ENCODE measurements around the gene DCAF17.

Gene DCAF17

DNA sequence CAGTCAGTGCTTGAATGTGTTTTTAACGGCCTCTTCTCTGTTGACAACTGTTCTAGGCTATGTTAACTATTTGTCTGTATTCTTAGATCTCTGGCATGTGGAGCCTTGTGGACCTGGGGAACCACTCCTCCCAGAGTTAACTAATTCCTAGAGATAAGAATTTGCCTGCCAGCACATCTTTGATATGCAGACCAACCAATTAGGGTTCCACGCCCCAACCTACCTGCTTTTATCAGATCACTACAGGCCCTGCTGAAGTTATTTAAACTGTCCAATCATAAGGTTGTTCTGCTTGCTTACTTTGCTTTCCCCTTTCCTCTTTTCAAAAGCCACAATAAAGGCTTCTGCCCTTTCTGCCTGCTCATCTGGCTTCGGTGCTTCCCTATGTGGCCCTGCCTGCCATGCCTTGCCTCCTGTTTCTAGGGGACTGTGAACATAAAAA lies 79.7 kb downstream of the DCAF17 start:
- Histone ChIP-seq H3K27me3 (ENCODE audit: insufficient read depth, low read length, poor library complexity) (no peaks in the 10 kb centered on the region), H3K9me3 (ENCODE audit: insufficient read depth, low read length, severe bottlenecking) (no peaks in the 10 kb centered on the region), H3K9ac (ENCODE audit: low read depth, low read length) (no peak overlapping the region), H3K36me3 (ENCODE audit: insufficient read depth, low read length) (no peaks in the 10 kb centered on the region), H3K4me3 (ENCODE audit: low read depth in 1 of 2, low read length in 2 of 2) (no peak overlapping the region), H3K27ac (ENCODE audit: low read length) (no peak overlapping the region), H3K4me2 (ENCODE audit: insufficient read depth, low read length) (no peak overlapping the region), H3K4me1 (ENCODE audit: insufficient read depth, low read length) (no peaks in the 10 kb centered on the region), H3K79me2 (ENCODE audit: insufficient read depth, low read length) (no peaks in the 10 kb centered on the region), H2AFZ (ENCODE audit: low read depth, low read length) (no peak overlapping the region), H4K20me1 (ENCODE audit: insufficient read depth, low read length) (no peaks in the 10 kb centered on the region)
- peak; percentile 40; the same call in 1 of the 3 replicates for ATAC-seq (ENCODE audit: insufficient read depth, low read depth)
- TF ChIP-seq EZH2 (IDR thresholded peaks at IDR 0.05; ENCODE audit: borderline replicate concordance, low read depth, low read length, severe bottlenecking), result no peak
- TF ChIP-seq, protein P1, sequence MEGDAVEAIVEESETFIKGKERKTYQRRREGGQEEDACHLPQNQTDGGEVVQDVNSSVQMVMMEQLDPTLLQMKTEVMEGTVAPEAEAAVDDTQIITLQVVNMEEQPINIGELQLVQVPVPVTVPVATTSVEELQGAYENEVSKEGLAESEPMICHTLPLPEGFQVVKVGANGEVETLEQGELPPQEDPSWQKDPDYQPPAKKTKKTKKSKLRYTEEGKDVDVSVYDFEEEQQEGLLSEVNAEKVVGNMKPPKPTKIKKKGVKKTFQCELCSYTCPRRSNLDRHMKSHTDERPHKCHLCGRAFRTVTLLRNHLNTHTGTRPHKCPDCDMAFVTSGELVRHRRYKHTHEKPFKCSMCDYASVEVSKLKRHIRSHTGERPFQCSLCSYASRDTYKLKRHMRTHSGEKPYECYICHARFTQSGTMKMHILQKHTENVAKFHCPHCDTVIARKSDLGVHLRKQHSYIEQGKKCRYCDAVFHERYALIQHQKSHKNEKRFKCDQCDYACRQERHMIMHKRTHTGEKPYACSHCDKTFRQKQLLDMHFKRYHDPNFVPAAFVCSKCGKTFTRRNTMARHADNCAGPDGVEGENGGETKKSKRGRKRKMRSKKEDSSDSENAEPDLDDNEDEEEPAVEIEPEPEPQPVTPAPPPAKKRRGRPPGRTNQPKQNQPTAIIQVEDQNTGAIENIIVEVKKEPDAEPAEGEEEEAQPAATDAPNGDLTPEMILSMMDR (IDR thresholded peaks at IDR 0.05; ENCODE audit: borderline replicate concordance, extremely low read depth, low read length, poor library complexity, severe bottlenecking), result no peak
- no peak for DNase-seq

DNA sequence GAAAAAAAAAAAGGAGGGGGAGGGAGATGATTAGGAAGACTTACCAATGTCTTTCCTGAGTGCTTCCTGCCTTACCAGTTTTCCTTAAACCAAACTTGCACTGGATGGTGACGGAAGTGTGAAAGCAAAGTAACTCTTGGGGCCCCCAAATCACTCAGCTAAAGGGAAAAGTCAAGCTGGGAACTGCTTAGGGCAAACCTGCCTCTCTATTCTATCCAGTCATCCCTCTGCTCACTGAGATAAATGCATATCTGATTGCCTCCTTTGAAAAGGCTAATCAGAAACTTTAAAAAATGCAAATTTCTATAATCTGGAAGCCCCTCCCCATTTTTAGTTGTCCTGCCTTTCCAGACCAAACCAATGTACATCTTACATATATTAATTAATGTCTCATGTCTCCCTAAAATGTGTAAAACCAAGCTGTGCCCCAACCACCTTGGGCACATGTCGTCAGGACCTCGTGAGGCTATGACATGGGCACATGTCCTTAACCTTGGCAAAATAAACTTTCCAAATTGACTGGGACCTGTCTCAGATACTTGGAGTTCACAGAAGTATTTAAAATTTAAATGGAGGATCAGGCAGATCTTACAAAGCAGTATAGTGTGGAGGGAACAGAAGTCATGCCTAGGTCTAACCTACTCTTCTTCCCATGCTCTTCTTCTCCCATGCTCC lies 81.0 kb downstream of the DCAF17 start:
- Histone ChIP-seq H3K27ac (ENCODE audit: low read length) (no peak overlapping the region), H3K9me3 (ENCODE audit: insufficient read depth, low read length, severe bottlenecking) (no peaks in the 10 kb centered on the region), H3K4me3 (ENCODE audit: low read depth in 1 of 2, low read length in 2 of 2) (no peak overlapping the region), H3K4me1 (ENCODE audit: insufficient read depth, low read length) (no peaks in the 10 kb centered on the region), H3K36me3 (ENCODE audit: insufficient read depth, low read length) (no peaks in the 10 kb centered on the region), H2AFZ (ENCODE audit: low read depth, low read length) (no peak overlapping the region), H3K27me3 (ENCODE audit: insufficient read depth, low read length, poor library complexity) (peaks cover 5% of the 10 kb centered on the region), H3K4me2 (ENCODE audit: insufficient read depth, low read length) (no peak overlapping the region), H3K9ac (ENCODE audit: low read depth, low read length) (no peak overlapping the region), H4K20me1 (ENCODE audit: insufficient read depth, low read length) (no peaks in the 10 kb centered on the region), H3K79me2 (ENCODE audit: insufficient read depth, low read length) (no peaks in the 10 kb centered on the region)
- TF ChIP-seq EZH2 (IDR thresholded peaks at IDR 0.05; ENCODE audit: borderline replicate concordance, low read depth, low read length, severe bottlenecking), result no peak
- TF ChIP-seq, protein P1 (IDR thresholded peaks at IDR 0.05; ENCODE audit: borderline replicate concordance, extremely low read depth, low read length, poor library complexity, severe bottlenecking), result no peak
- ATAC-seq (ENCODE audit: insufficient read depth, low read depth) (no peak), DNase-seq (no peak)

DNA sequence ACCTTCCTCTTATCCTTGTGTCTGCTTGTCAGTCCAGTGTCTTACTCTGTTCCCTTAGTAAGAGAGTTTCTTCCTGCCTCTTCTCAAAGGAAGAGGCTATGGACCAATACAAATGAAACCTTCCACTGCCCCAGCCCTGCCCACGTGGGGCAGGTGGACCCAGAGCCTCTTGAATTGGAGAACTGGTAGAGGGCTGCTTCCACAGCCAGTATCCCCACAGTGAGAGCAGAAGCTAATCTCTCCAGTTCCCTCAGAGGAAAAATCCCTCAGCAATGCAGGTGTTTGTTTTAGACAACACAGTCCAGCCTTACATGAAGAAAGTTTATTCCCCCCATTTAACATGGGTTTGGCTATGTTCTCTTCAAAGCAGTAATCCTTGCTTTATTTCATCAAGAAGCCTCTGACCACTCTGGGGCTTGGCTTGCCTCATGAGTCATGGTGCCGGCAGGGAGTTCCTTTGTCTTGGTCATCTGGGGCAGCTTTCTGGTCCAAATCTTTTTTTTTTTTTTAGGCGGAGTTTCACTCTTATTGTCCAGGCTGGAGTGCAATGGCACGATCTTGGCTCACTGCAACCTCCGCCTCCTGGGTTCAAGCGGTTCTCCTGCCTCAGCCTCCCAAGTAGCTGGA lies 81.8 kb downstream of the DCAF17 start:
- TF ChIP-seq, protein P1 (IDR thresholded peaks at IDR 0.05; ENCODE audit: borderline replicate concordance, extremely low read depth, low read length, poor library complexity, severe bottlenecking), result no peak
- no peak for TF ChIP-seq EZH2 (IDR thresholded peaks at IDR 0.05; ENCODE audit: borderline replicate concordance, low read depth, low read length, severe bottlenecking)
- H2AFZ ChIP-seq (ENCODE audit: low read depth, low read length), result no peak overlapping the region
- no peaks in the 10 kb centered on the region for H3K9me3 ChIP-seq (ENCODE audit: insufficient read depth, low read length, severe bottlenecking)
- no peaks in the 10 kb centered on the region for H3K36me3 ChIP-seq (ENCODE audit: insufficient read depth, low read length)
- no peak overlapping the region for H3K9ac ChIP-seq (ENCODE audit: low read depth, low read length)
- no peak overlapping the region for H3K4me3 ChIP-seq (ENCODE audit: low read depth in 1 of 2, low read length in 2 of 2)
- ATAC-seq (ENCODE audit: insufficient read depth, low read depth) (no peak), DNase-seq (no peak)
- peaks cover 11% of the 10 kb centered on the region for H3K27me3 ChIP-seq (ENCODE audit: insufficient read depth, low read length, poor library complexity)
- no peaks in the 10 kb centered on the region for H3K79me2 ChIP-seq (ENCODE audit: insufficient read depth, low read length)
- H4K20me1 ChIP-seq (ENCODE audit: insufficient read depth, low read length), result no peaks in the 10 kb centered on the region
- no peaks in the 10 kb centered on the region for H3K4me1 ChIP-seq (ENCODE audit: insufficient read depth, low read length)
- H3K4me2 ChIP-seq (ENCODE audit: insufficient read depth, low read length), result no peak overlapping the region
- no peak overlapping the region for H3K27ac ChIP-seq (ENCODE audit: low read length)

All from DND-41 (cell line).